GM21717 (cell line): ENCODE measurements around the gene PPP1R26.
"Not testable (repeated sequence)": the region's sequence is repeated elsewhere in the genome, so short reads cannot be mapped to it uniquely, and the experiment has no call there.

Source experiments
- ATAC-seq: cut with Tn5 transposase; IDR thresholded peaks from one replicate; pipeline ENCODE4 v1.9.1; 2021; ENCODE audit warnings: mild to moderate bottlenecking, moderate library complexity; ENCODE audit not compliant: unreplicated experiment

The PPP1R26 gene

DNA sequence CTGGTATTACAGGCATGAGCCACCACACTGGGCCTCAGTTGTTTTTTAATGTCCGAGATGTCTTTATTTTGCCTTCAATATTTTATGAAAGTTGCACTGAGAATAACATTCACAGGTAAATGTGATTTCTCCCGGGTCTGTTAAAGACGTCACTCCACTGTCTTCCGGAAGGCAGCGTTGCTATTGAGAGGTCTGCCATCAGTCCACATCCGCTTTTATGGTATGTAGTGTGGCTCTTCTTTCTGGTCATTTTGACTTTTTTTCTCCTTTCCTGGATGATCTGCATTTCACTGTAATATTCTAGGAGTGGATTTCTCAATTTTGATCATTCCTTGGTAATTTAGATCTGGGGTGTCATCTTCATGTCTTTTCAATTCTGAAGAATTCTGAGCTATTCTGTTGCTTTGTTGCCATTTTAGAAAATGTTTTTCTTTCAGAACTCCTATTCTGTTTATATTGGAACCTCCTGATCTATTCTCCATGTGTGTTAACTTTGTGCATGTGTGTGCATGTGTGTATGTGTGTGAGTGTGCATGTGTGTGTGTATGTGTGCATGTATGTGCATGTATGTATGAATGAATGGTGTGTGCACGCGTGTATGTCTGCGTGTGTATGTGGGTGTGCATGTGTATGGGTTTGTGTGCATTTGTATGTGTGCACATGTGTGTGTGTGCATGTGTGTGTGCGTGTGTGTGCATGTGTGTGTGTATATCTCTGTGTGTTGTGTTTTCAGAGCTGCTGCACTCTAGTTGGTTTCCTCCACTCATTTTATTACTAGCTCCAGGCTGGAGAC is 39.8 kb downstream of the PPP1R26 start:
- ATAC-seq: no peak

DNA sequence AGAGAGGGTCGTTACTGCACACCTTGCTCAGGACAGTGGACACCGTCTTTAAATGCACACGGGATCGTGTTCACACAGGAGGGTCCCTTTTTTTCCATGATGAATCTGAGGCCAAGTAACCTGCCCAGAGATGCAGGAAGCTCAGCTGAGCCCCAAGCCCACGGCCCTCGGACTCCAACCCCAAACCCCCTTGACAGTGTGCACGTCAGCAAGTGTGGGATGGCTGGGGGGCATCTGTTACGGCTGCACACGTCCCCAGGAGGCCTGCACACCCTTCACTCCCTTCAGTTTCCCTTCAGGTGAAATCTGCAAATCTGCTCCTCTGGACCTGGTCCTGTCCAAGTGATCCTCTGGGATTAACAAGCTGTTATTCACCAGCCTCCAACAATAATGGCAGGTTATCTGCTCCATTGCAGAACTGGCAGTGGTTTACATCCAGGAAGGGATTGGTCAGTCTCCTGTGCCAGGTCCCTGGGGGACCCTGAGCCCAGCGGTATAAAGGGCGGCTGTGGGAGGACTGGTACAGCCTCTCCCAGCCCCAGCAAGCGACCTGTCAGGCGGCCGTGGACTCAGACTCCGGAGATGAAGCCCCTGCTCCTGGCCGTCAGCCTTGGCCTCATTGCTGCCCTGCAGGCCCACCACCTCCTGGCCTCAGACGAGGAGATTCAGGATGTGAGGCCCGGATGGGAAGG is 41.5 kb downstream of the PPP1R26 start, which contains the start of gene LCN1:
TSS of gene LCN1 (plus strand) at position 525 of the 692 bp plus-strand sequence. CDS start at position 583, 58 bp downstream.
- no peak for ATAC-seq

DNA sequence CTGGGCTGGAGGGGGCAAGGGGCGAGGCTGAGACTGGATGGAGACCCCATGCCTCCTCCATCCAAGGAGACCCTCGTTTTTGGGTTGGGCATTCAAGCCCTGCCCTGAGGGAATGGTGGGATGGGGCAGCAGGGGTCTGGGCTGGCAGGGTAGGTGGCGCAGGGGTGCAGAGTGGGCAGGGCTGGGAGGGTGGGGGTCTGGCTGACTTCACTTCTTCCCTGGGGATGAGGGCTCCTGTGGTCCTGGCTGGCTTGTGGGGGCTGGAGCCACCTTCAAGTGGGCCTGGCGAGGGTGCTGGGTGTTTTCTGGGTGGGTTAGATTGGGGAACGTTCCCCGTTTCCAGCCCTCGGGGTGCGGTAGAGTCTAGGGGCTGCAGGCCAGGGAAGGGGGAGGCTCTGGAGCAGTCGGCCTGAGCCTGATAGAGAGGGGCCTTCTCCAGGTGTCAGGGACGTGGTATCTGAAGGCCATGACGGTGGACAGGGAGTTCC is 42.1 kb downstream of the PPP1R26 start:
- ATAC-seq: no peak

DNA sequence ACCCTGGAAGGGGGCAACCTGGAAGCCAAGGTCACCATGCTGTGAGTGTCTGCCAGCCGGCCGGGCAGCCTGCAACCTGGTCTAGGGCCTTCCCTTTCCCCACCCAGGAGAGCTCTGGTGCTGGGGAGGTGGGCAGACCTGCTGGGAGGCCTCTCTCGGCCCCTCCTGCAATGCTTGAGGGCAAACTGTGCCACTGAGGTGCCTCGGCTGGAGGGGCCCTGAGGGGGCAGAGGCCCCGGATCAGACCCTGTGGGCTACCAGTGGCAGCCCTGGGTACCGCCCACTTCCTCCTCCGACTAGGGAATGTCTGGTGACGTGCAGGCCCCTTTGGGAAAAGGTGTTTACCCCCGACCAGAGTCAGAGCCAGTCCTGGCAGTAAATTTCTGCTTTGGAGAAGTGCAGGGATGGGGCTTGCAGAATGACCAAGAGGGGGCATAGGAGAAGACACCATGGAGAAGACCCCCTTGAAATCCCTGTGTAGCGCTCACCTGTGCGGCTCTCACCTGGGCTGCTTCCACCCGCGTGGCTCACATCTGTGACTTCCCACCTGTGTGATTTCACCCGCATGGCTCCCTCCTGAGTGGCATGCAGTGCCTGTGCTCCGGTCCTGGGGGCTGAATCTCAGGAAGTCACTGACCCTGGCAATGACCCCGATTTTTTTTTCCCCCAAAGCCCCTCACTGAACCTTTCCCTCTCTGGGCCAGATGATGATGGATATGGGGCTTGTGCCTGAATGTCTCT is 42.7 kb downstream of the PPP1R26 start:
- no peak for ATAC-seq

DNA sequence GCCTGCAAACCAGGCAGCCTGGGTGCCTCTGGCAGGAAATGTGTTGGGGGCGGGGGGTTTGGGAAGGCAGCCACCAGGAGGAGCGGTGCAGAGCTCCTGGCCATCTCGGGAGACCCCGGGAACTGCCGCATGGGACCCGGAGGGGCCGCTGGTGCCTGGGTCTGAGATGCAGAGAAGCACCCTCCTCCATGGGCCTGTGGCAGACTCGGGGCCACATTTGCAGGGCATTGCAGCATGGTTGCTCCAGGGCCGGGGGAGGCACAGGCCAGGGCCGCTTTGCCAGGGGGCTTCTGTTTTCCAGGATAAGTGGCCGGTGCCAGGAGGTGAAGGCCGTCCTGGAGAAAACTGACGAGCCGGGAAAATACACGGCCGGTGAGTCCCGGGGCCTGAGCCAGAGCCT is 43.3 kb downstream of the PPP1R26 start:
- ATAC-seq: no peak

DNA sequence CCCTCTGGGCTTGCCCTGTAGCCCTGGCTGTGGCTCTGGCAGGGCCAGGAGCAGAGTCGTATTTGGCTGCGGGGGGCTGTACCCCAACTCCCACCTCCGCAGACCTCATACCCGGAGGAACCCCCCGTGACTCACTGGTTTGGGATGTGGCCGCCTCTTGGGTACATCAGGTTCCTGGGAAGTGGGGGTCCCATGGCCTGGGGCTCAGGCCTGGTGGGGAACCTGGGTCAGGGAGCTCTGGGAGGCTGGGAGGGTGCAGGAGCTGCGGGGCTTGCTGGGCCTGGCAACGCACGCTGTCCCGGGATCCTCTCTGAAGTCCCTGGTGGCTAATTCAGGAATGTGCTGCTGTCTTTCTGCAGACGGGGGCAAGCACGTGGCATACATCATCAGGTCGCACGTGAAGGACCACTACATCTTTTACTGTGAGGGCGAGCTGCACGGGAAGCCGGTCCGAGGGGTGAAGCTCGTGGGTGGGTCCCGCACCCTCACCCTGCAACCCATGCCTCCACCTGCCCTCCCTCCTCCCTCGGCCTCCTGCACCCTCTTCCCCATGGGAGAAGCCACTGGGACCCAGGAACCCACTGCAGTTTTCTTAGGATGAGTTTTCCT is 44.0 kb downstream of the PPP1R26 start:
- ATAC-seq: no peak

DNA sequence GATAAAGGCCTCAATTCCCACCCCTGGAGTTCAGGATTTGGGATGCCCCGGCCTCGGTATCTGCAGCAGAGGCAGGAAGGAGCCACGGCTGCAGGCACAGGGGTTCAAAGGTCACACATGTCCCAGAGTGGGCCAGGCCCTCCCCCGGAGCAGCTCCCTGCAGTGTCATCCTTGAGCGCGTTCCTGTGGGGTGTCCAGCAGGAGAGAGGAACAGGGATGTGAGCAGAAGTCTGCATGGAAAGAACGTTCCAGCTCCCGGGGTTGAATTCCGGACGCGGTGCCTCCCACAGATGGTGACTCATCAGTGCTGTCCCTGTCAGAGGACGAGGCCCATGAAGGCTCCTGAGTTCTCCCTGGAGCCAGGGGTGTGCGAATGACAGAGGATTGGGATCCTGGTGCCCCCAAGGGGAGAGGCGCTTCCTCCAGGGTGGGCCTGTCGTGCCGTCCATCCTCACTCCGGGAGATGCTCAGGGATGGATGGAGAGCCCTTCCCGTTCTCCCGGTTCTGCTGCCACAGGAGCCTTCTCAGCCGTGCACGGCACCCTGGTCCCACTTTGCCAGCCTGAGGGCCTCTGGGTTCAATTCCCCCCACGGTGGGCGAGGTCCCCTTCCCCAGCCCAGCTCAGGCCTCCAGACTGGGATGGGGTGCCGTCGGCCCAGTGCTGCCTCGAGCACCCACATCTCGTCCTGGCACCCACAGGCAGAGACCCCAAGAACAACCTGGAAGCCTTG is 44.7 kb downstream of the PPP1R26 start:
- no peak for ATAC-seq

DNA sequence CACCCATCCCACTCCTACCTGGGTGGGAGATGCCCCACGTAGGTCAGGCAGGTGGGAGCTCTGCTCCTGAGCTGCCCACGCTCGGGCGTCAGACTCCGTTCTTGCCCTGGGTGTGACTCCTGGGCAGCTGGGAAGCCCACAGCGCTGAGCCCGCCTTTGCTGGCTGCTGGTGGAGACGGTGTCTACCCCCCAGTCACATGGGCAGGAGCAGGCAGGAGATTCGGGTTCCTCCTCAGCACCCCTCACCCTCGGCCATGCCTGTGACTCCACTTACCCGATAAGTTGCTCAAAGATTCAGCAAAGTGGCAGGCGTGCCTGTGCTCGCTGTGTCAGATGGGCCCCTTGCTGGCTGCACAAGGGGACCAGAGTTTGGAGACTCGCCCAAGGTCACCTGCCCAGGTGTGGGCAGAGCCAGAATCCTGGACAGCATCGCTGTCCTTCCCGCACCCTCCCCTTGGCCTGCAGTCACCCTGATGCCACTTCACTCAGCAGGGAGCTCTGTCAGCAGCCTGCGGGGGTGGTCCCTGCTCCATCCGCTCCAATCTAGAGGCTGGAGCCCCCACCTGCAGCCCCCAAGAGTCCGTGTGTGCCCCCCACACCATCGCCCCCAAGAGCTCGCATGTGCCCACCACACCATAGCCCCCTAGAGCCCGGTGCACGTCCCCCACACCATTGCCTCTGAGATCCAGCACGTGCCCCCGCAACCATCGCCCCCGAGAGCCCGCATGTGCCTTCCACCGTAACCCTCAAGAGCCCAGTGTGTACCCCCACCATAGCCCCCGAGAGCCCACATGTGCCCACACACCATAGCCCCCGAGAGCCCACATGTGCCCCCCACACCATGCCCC is 45.9 kb downstream of the PPP1R26 start:
- no peak for ATAC-seq

DNA sequence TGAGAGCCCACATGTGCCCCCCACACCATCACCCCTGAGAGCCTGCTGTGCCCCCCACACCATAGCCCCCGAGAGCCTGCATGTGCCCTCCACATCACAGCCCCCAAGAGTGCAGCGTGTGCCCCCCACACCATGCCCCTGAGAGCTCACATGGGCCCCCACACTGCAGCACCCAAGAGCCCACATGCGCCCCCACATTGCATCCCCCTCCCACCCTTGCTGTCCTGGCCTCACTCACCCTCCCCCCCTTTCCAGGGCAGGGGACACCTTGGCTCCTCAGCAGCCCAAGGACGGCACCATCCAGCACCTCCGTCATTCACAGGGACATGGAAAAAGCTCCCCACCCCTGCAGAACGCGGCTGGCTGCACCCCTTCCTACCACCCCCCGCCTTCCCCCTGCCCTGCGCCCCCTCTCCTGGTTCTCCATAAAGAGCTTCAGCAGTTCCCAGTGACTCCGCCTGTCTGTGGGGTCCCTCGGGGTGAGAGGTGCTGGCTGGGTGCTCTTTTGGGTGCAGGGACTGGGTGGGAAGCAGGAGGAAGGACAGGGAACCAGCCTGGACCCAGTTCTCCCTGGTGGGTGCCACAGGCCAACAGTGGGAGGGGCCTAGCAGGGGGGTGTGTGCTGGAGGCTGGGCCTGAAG is 46.6 kb downstream of the PPP1R26 start:
- no peak for ATAC-seq

DNA sequence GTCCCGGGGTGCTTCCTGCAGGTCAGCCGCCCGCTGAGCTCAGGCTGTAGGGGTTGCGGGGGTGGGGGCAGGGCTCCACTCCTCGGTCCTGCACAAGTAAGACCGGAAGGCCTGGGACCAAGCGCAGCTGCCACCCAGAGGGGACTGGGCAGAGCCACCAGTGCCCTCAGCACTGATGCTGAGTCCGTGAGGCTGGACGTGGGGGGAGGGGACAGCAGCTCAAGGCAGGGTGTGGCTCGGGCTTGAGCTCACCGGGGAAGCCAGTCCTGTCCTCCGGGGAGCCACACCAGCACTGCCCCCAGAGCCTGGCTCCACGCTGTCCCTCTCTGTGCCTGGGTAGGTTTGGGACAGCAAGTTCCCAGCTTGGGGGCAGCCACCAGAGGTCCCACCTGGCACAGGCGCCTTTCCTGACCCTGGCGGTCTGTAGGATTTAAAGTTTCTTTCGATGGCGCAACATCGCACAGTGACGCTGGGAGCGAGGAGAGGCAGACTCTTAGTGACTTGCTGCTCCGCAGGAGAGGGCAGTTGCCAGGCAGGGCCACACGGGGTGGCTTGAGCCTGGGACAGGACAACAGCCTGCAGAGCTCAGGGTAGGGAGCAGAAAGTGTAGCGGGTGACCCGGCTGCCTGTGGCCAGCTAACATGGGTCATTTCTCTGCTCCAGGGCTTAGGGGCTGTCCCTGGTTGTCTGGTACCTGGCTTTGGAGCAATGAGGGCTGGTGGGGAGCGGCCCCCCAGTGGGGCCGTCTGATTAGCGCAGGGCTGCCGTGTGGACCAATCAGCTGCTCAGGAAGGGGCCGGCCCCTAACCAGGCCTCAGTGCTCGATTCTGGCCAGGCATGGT is 47.4 kb downstream of the PPP1R26 start:
- ATAC-seq: no peak

DNA sequence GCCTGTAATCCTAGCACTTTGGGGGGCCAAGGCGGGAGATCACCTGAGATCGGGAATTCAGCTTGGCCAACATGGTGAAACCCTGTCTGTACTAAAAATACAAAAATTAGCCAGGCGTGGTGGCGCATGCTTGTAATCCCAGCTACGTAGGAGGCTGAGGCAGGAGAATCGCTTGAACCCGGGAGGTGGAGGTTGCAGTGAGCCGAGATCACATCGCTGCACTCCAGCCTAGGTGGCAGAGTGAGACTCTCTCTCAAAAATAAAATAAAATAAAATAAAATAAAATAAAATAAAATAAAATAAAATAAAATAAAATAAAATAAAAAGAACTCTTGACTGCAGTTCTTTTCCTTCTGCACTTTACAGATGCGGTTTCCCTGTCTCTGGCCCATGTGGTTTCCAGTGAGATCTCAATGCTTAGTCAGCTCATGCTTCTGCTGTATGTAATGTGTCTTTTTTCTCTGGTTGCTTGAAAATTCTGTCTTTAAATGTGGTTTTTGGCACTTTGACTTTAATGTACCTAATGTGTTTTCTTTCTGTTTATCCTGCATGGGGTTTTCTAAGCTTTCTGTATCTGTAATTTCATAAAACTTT is 49.4 kb downstream of the PPP1R26 start:
- not testable (repeated sequence) for ATAC-seq

DNA sequence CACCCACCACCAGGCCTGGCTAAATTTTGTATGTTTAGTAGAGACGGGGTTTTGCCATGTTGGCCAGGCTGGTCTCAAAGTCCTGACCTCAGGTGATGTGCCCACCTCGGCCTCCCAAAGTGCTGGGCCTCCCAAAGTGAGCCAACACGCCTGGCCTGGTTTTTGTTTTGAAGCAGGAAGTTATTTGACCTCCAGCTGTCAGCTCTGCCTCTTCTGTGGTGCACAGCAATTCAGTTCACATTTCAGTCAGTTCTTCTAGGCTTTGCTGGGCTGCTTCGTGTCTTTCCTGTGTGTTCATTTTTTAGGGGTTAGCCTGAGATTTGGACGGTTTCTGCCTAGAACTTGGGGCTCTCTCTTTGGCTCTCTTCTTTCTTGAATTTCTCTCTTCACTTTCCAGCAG is 50.6 kb downstream of the PPP1R26 start:
- no peak for ATAC-seq

DNA sequence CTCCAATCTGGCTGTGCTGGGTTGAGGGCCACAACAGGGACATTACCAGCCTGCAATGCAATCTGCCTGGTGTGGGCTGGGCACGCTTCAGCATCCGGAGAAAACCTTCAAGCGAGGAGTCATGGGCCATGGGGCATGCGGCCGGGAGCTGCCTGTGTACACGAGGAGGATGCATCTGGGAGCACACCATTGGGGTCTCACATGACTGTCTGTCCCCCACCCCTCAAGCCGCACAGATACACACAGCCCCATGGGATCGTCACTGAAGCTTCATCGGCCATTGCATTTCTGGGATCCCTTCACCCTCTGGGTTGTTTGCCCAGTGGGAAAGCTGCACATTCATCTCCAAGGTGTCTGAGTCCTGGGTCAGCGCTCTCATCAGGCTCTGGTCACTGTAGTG is 51.5 kb downstream of the PPP1R26 start:
- no peak for ATAC-seq

DNA sequence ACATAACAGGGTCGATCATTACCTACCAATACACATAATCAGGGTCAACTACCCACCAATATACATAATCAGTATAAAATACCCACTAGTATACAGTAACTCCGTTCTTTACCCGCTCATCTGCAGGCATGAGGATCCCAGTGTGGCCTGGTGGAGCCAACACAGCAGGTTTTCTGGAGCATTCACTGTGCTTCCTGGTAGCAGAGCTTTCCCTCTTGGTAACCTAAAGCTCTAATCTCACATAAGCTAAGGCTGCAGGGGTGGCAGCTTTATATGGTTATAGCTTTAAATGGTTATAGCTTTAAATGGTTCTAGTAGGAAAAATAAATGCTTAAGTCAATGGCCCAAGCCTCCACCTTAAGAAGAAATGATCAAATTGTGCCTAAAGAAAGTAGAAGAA is 53.5 kb downstream of the PPP1R26 start:
- no peak for ATAC-seq

DNA sequence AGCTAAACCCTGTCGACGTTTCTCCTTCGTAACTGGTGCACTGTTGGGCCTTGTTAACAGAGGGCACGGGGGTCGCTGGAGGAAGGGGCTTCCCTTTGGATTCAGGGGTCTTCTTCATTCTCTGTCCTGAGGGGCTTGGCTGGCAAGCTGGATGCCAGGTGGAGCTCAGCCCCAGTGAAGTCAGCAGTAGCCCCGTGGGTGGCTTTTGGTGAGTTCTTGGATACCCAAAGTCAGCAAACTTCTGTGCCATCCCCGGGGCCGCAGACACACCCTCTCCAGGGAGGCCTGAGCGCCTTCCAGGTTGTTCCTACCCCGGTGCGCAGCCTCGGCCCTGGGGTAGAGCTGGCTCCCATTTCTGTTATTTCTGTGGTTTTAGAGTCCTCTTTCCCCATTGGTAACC is 54.1 kb downstream of the PPP1R26 start:
- ATAC-seq: no peak

DNA sequence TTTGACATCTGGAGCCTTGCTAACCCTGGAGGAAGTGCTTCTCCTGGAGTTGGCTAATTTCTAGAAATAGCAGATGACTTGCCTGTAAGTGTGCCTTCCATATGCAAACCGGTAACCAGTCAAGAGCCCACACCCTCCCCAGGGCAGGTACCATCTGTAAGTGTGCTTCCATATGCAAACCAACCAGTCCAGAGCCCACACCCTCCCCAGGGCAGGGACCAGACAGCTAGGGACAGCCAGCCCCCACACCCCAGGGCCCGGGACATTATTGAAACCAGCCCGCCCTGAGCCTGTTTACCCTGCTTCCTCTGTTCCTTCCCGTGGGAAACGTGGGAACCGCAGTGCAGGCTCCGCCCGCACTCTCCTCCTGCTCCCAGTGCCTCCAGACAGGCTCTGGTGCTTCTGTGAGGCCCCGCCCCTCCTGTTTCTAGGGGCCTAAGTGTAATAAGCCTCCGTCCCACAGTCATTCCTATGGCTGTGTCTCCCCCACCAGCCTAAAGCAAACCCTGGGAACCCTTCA is 54.7 kb downstream of the PPP1R26 start:
- ATAC-seq: not testable (repeated sequence)

DNA sequence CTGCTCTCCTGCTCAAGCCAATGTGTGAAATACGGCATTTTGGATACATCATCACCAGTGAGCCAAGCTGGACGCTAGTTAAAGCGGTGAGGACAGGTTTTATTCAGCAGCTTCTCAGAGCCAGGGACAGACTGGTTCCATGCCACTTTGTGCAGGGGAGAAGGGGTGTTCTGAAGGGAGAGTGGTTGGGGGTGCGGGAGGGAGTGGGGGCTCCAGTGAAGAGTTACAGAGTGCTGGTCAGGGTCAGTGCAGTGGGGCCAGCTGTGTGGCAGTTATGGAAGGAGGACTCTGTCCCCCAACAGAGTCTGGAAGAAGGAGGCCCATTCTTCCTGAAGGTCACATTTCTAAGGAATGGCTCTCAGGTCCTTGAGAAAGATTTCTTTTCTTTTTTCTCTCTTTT is 55.2 kb downstream of the PPP1R26 start:
- ATAC-seq: not testable (repeated sequence)
